HG03378 (cell line): ENCODE results near the gene CCDC127.

Source experiments
- ATAC-seq: cut with Tn5 transposase; IDR thresholded peaks from one replicate; pipeline ENCODE4 v1.9.1; 2021; ENCODE audit warnings: mild to moderate bottlenecking, moderate library complexity; ENCODE audit not compliant: unreplicated experiment

The CCDC127 gene

GRCh38 chr5:160921-161802 lies 56.8 kb downstream of the CCDC127 start:
- no peak for ATAC-seq

- no peak for ATAC-seq
Observed at GRCh38 chr5:160173-160510, 57.8 kb downstream of the CCDC127 start.

GRCh38 chr5:159448-160172 lies 58.3 kb downstream of the CCDC127 start:
- ATAC-seq, result no peak

GRCh38 chr5:158807-159447 lies 59.0 kb downstream of the CCDC127 start:
- ATAC-seq, result no peak

GRCh38 chr5:157801-158200 lies 60.2 kb downstream of the CCDC127 start:
- ATAC-seq, result no peak

- ATAC-seq, result no peak
Observed at GRCh38 chr5:157126-157715, 60.7 kb downstream of the CCDC127 start.

- ATAC-seq, result no peak
Observed at GRCh38 chr5:156411-157072, 61.4 kb downstream of the CCDC127 start.

- no peak for ATAC-seq
Observed at GRCh38 chr5:155651-156410, 62.1 kb downstream of the CCDC127 start.

GRCh38 chr5:154826-155225 lies 63.1 kb downstream of the CCDC127 start:
- no peak for ATAC-seq

- no peak for ATAC-seq
Observed at GRCh38 chr5:154236-154635, 63.7 kb downstream of the CCDC127 start.

GRCh38 chr5:153256-153655 lies 64.7 kb downstream of the CCDC127 start:
- no peak for ATAC-seq

- ATAC-seq, result no peak
Observed at GRCh38 chr5:152077-152476, 65.9 kb downstream of the CCDC127 start.

GRCh38 chr5:150746-151145 lies 67.2 kb downstream of the CCDC127 start:
- no peak for ATAC-seq

- no peak for ATAC-seq
Observed at GRCh38 chr5:149745-150485, 68.0 kb downstream of the CCDC127 start.

- no peak for ATAC-seq
Observed at GRCh38 chr5:147751-148150, 70.2 kb downstream of the CCDC127 start.
